ENCODE measurements around the gene ARID3C. TPM values are rescaled to one million over a fixed set of nuclear protein-coding genes. Genes with fewer than 3 reads are reported as not detected.

ARID3C gene
- total and polyA plus RNA-seq, 2 of the 8 experiments (the other 6 are each of a cell fraction or from before 2014, with no cell fraction given) = 0.08 TPM; not detected in 1

DNA sequence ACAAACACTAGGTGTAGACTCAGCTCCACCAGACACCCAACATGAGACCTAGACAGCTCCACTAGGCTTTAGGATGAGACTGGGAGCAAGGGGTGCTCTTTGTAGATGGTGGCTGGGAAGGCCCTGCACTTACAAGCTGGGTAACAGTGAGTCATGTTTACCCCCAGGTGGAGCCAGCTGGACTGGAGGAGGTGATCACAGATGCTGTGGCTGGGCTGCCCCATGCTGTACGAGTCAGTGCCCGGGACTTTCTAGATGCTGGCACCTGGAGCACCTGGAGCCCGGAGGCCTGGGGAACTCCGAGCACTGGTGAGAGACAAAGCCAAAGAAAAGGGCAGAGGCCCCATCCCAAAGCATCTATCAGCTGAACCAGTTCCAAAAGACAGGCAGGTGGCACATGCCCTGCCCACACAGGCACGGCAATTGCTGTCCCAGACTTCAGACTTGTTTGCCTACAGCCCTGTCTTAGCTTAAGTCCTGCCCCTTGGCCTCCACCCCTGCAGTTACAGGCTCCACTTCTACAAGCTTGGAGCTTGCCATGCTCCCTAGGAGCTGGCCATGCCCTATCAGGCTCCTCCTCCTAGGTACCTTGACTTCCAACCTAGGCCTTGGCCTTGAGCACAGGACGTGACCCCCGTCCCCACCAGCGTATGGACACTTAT, 30.9 kb upstream of the ARID3C start:
- no peak overlapping the region for H3K4ac ChIP-seq (replicated peaks; ENCODE audit: insufficient read length, low read depth, low read length)
- H3K9ac ChIP-seq (replicated peaks in 1 of 4; ENCODE audit: extremely low read depth in 1 of 4, low read depth in 3 of 4, low read length in 3 of 4) = no peak overlapping the region
- no peak overlapping the region for H2BK120ac ChIP-seq (replicated peaks; ENCODE audit: low read depth, low read length)
- peaks cover 0 to 4% (median 2%) of the 10 kb centered on the region in 4 experiments; a peak in 2 of 7 replicates for H3K4me1 ChIP-seq (replicated peaks in 1 of 4; ENCODE audit: control insufficient read depth in 3 of 4, insufficient read depth in 4 of 4, low read length in 3 of 4)
- no peak overlapping the region for H3K27ac ChIP-seq (ENCODE audit: low read depth, low read length)
- H3K4me3 ChIP-seq (ENCODE audit: extremely low read depth in 1 of 4, insufficient read depth in 2 of 4, low read depth in 3 of 4, low read length in 4 of 4) = no peak overlapping the region
- H2BK20ac ChIP-seq (ENCODE audit: low read length) = no peak overlapping the region
- no peak overlapping the region for H3K4me2 ChIP-seq (ENCODE audit: insufficient read depth in 1 of 2, low read depth in 2 of 2, low read length in 2 of 2)
- peaks cover 0 to 4% (median 0%) of the 10 kb centered on the region in 4 experiments; a peak in 3 of 7 replicates for H3K27me3 ChIP-seq (replicated peaks in 1 of 4; ENCODE audit: control insufficient read depth in 3 of 4, extremely low read depth in 1 of 4, insufficient read depth in 3 of 4, low read length in 3 of 4)
- H4K8ac ChIP-seq (ENCODE audit: extremely low read depth, insufficient read depth, low read length) = no peak overlapping the region; the same call in 1 of the 2 replicates
- no peaks in the 10 kb centered on the region for H3K9me3 ChIP-seq (ENCODE audit: insufficient read depth in 2 of 2, low read depth in 1 of 2, low read length in 1 of 2)
- POLR2A ChIA-PET (ENCODE audit: partially characterized antibody) = interaction anchor here (0.8 to 7.7 kb wide), 3 partner anchors 10 to 25 kb away, joined by 3 to 92 read pairs (median 3); partner anchors contain the start of genes GALT, IL11RA and SIGMAR1
- CTCF ChIA-PET (ENCODE audit: partially characterized antibody) = interaction anchor here (0.9 to 15.2 kb wide), 7 partner anchors 8 to 261 kb away, joined by 3 to 277 read pairs (median 3); partner anchors contain the start of genes GALT, IL11RA and SIGMAR1
- H3K79me1 ChIP-seq (ENCODE audit: low read depth, low read length) = no peaks in the 10 kb centered on the region
- DNase-seq (ENCODE audit: low read depth in 1 of 2, low spot score in 2 of 2) (no peak), FAIRE-seq (no peak)
- no peak overlapping the region for H3K18ac ChIP-seq (ENCODE audit: extremely low read depth, low read length)
- H4K5ac ChIP-seq (ENCODE audit: insufficient read length, low read depth, low read length) = no peak overlapping the region
- no peak overlapping the region for H3K56ac ChIP-seq (replicated peaks; ENCODE audit: insufficient read length, low read depth, low read length)
- no peaks in the 10 kb centered on the region for H3K36me3 ChIP-seq (ENCODE audit: control insufficient read depth in 2 of 4, insufficient read depth in 4 of 4, low read length in 3 of 4)
- TF ChIP-seq NRF1 (IDR thresholded peaks at IDR 0.05; ENCODE audit: low read depth, low read length) (no peak), SRF (IDR thresholded peaks at IDR 0.05; ENCODE audit: low read depth, low read length) (no peak), ZNF274 (IDR thresholded peaks at IDR 0.05; ENCODE audit: borderline replicate concordance, extremely low read depth, low read length) (no peak), KDM4A (IDR thresholded peaks at IDR 0.05; ENCODE audit: low read depth, low read length, severe bottlenecking) (no peak), BACH1 (IDR thresholded peaks at IDR 0.05; ENCODE audit: low read length) (no peak), YY1 (IDR thresholded peaks at IDR 0.05; ENCODE audit: low read depth, low read length) (no peak)
- no peak overlapping the region for H4K91ac ChIP-seq (replicated peaks; ENCODE audit: insufficient read length, low read length)
- 0 out of 2 replicates have a peak overlapping the region, but pooled peaks have one; percentile 24 for H2AK5ac ChIP-seq (ENCODE audit: low read depth, low read length)
- H3K14ac ChIP-seq (ENCODE audit: insufficient read length) = no peak overlapping the region
- no peak overlapping the region for H2BK5ac ChIP-seq (ENCODE audit: low read depth, low read length)
- WGBS, 2 experiments (ENCODE audit: extremely low coverage in 1 of 2, insufficient coverage in 1 of 2, insufficient read length in 1 of 2, insufficient replicate concordance in 2 of 2, low coverage in 1 of 2, low lambda C conversion rate in 2 of 2, missing lambda C conversion rate in 1 of 2) = 86% methylated on average over 8 of the region's 8 CpGs; no CpG with 5 or more reads in 1 of the 2 experiments
- no peaks in the 10 kb centered on the region for H3K79me2 ChIP-seq (ENCODE audit: control insufficient read depth in 1 of 2, insufficient read depth in 2 of 2, low read length in 2 of 2)
- no peak overlapping the region for H2BK15ac ChIP-seq (ENCODE audit: low read length)
- no peak overlapping the region for H2AFZ ChIP-seq (ENCODE audit: low read length)
- H3K23ac ChIP-seq (ENCODE audit: insufficient read length) = no peak overlapping the region
- peaks cover 3% of the 10 kb centered on the region for H3K23me2 ChIP-seq (ENCODE audit: low read depth, low read length)
- no peak overlapping the region for H2BK12ac ChIP-seq (ENCODE audit: low read depth, low read length)
- H4K20me1 ChIP-seq (replicated peaks in 1 of 2; ENCODE audit: control insufficient read depth in 1 of 2, insufficient read depth in 2 of 2, low read length in 2 of 2) = no peaks in the 10 kb centered on the region
